GM18873 (cell line): ENCODE data around the gene THOC1.

Source experiments
- ATAC-seq: cut with Tn5 transposase; IDR thresholded peaks from one replicate; pipeline ENCODE4 v1.9.1; 2021; ENCODE audit warnings: mild to moderate bottlenecking, moderate library complexity, moderate number of reproducible peaks; ENCODE audit not compliant: unreplicated experiment, low FRiP score

THOC1 gene

DNA sequence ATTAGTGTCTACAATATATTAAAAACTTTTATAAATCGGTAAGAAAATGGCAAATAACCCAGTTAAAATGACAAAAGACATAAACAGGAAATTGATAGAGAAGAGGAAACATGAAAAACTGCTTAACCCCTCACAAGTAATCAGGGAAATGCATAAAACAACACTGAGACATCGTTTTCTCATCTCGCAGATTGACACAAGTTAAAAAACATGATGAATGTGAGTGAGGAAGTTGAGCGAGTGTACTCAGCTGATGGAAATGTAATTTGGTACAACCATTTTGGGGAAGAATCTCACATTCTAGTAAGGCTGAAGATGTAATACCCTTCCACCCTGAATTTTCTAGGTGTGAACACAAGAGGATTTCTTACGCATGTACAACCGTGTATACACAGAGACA lies 18.0 kb upstream of the THOC1 start:
- ATAC-seq = no peak

DNA sequence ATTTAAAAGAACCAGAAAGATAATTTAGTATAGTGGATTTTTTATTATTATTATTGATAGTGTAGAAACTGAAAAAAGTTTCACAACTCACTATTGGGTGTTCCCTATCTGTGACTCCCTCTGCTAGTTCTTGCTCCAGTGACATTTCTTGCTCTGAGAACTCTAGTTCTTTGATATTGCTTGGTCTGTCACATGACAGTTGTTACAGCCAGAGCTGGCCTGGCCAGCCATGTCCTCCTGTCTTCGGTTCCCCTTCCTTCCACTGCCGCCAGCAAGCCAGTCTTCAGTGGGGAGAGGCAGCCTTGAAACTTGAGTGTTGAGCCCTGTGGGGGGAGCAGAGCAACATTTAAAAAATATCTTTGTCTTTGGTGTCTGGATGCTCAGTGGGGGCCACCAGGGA lies 7.6 kb upstream of the THOC1 start:
- no peak for ATAC-seq

DNA sequence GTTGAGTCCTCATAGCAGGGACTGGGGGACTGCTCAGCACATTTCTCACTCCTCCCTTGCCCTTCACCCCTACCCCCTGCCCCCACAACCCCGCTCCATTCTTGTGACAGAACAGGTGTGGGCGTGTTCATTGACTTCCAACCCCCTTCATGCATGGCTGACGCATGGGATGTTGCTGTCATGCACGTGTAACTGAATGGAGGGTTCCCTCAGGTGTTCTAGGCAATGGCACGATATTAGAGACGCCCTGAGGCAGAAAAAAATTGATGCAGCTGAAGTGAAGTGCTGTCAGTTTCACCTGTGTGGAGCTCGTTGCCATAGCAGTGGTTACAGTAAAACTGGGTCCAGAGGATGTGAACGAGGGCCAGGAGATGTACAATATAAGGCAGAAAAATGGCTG lies 6.5 kb upstream of the THOC1 start:
- no peak for ATAC-seq

DNA sequence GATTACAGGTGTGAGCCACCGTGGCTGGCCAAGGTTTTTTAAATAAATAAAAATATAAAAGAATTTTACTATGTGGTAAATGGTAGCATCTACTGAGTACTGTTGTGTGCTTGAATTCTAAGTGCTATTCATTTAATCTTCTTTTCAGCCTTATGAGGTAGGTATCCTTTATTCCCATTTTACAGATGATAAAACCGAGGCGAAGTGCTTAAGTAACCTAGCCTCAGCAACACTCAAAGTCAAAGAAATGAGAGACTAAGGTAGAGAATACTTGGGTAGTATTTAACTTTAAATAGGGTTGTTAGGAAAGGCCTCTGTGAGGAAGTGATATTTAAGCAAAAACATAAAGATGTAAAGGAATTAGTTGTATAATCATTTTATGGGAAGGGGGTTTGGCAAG lies 5.7 kb upstream of the THOC1 start:
- ATAC-seq = no peak

DNA sequence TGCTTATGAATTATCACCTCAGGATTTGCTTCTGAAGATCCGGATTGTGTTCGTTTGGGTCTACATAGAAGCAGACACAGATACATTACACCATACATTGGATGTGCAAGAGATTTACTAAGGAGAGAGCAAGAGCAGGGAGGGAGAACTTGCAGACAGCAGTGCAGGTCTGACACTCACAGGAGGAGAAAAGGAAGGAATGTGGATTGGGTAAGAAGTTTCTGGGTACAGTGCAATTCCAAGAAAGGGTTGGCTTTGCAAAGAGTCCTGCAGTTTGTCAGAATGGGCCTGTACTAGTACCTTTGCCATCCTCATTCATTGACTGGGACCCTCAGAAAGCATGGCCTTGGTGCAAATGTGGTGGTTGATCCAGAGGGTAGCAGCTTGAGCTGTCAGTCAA lies 4.8 kb upstream of the THOC1 start:
- no peak for ATAC-seq

DNA sequence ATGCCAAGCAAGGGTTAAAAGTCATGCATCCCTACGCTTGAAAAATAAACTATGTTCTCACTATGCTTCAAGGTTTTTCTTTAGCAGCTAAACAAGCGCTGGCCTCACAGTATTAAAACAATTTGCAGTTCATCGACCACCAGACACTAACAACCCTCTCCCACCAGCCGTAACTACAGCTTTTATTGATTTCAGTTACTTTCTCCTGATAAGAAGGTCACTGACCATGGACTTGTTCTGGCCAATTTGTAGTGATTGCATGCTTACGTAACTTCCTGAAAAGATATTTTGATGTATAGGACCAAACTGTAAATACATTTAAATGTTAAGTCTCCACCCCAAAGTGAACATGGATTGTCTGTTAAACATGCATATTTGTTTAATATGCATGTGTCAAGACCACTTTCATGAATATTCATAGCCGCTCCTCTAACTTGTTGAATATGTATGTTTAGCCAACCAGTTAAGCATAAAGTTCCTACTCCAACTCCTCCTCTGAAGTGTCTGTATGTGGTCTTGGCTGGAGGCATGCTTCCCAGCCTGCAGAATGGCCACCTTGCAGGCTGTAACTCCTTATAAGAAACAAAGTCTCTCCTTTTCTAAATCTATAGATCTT lies 1.7 kb upstream of the THOC1 start:
- ATAC-seq = no peak

DNA sequence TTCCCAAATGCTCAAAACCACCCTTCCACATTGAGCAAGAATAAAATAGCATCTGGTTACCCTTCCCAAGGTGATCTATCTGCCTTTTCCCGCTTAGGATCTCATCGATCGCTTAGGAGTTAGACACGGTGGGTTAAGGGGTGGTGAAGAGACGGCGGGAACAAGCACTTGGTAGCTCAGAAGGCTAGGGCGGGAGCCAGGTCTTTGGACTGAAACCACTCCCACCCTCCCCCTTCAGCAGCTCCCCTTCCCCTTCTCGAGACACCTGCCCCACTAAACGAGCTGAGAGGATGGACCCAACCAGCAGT lies 513 bp downstream of the THOC1 start:
- peak; percentile 5 for ATAC-seq

DNA sequence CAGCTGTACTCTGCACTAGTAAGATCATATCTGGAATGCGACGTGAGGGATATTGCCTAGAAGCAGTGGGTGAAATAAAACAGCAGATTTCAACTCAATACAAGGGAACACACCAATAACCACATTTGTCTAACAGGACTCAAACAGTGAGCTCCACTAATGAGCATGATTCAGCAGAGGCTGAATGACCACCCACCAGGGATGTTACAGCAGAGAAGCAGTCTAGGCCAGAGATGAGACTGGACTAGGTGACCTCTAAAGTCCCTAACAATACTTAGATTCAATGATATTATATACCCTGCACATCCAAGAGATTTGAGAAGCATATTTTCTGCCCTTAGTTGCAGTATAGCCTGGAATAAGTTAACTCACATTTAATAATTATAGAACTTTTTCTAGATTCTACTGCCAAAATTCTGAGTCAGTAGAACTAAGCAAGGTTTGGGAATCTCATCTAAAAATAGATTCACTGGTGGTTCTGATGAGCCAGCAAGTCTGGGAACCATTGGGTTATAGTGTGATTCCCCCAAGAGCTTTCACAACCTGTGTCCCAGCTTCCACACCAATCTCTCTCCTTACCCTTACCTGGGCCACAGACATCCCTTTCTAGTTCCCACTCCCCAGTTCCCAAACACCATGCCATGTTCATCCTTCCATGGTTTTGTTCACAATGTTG lies 6.3 kb downstream of the THOC1 start:
- no peak for ATAC-seq

DNA sequence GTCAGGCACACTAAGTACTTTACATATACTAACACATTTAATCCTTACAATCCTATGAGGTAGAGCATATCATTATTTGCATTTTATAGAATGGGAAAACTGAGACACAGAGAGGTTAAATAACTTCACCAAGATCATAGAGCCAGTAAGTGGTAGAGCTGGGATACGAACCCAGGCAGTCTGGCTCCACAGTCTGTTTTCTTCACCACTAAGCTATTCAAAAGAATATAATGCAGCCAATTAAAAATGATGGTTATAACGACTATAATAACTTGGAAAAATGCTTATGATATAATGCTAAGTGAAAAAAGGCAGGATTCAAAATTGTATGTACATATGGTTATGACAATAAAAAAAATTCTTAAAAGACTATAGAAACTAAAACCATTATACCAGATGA lies 7.3 kb downstream of the THOC1 start:
- no peak for ATAC-seq

DNA sequence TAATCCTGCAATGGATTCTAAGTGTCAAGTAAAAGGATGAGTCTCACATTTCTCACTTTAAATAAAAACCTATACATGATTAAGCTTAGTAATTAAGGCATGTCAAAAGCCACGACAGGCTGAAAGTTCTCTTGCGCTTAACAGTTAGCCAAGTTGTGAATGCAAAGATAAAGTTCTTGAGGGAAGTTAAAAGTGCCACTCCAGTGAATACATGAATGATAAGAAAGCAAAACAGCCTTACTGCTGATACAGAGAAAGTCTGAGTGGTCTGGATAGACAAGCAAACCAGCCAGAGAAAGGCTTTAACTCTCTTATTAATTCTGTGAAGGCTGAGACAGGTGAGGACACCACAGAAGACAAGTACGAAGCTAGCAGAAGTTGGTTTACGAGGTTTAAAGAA lies 12.7 kb downstream of the THOC1 start:
- ATAC-seq = no peak

DNA sequence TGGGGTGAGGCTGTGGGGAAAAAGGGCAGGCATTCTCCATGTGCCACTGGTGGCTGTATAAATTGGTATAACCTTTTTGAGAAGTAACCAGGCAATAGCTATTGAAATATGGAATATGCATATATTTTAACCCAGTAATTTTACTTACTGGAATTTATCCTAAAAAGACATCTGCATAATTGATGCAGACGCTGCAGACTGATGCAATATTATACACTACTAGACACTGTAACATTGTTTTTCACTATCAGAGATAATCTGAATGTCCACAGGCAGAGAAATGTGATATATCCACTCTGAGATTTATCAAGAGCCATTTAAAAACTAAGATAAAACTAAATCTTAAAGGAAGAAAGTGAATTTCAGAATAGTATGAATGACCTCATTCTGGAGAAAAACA lies 14.7 kb downstream of the THOC1 start:
- no peak for ATAC-seq

DNA sequence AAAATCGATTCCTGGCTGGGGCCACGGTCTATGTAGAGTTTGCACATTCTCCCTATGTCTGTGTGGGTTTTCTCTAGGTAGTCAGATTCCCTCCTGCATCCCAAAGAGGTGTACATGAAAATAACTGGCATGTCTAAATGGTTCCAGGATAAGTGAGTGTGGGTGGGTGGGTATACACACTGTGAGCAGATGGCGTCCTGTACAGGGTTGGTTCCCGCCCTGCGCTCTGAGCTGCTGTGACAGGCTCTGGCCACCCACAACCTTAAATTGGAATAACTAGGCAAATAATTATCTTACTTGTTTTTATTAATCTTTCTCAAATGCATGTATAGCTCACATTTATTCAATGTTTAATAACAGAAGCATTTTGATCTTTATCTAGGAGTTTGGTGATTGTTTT lies 16.3 kb downstream of the THOC1 start:
- no peak for ATAC-seq

DNA sequence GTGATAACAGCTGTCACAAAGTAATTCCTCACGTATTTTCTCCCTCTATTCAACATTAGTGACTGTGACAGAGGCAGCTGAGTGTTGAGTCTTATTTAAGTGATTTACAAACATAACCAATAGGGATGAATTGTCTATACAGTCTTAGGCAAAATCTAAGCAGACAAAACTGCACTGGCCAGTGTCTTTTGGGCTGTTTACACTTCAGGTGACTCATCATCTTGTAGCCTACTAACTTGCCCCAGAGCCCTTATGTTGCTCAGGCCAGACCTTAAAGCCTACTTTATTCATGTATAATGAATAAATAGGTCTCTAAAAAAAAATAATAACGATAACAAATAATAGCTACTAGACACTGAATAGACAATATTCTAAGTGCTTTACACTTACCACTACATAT lies 17.2 kb downstream of the THOC1 start:
- no peak for ATAC-seq

DNA sequence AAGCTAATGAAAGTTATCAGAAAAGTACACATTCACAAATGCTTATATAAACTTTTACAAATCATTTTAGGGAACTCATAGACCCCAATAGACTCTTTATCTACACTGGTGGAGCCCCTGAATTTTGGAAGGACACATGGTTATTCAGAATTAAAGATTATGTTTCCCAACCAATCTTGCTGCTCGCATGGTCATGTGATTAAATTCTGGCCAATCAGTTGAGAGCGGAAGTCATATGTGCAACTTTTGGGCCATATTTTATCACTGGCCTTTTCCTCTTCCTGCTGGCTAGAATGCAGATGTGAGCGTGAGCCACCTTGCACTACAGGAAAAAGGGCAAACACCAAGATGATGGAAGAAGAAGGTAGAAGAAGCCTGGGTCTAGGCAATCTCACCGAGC lies 19.8 kb downstream of the THOC1 start:
- no peak for ATAC-seq

DNA sequence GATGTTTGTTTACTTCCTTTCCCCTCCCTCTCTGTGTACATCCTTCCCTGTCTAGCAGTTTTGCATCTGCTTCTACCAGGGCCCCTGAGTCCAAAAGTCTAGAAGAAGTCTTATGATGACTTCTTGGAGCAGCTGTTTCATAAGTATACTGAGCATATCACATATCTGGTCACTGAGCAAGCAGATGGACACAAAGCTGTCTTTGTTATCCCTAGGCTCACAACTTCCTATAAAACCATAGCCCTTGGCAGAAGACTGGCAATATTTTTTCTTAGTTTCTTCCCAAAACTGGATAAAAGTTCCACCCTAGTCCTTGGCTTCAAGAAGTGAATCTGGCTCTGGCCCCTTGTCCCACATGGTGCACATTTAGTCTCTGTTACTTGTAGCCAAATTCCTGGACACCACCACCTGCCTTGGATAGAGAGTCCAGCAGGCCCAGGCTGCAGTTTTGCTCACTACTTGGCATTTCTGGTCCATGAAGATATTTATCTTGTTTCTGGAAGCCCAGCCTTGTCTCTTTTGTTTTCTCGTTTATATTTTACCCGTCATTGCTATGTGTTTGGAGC lies 22.5 kb downstream of the THOC1 start:
- no peak for ATAC-seq

DNA sequence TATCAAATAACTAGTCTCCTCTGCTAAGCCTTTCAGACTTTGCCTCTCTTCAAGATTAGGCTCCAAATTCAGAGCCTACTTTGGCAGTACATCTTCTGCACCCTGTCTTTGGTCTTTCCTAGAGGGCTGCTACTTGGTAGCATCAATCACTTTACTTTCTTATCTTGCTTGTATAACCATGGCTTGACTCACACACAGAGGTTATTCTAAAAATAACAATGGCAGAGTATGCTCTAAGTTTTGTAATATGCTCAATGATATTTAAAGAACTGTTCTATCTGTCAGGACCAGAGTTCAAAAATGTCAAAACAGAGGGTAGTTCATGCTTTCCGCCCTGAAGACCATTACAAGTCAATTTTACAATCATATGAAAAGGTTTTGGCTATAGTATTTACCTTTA lies 27.7 kb downstream of the THOC1 start:
- no peak for ATAC-seq

DNA sequence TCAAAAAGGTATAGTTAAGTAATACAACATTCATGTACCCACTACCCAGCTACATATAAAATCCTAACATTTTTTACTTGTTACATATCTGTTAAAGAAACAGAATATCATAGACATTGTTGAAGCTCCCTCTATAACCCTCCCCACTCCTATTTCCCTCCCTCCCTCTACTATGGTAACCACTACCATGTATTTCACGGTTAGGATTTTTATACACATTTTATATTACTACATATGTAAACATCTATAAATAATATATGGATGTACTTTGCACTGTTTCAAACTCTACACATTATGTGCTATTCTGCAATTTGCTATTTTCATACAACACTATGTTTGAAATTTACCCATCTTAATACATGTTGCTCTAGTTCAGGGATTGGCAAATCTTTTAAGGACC lies 36.3 kb downstream of the THOC1 start:
- no peak for ATAC-seq

DNA sequence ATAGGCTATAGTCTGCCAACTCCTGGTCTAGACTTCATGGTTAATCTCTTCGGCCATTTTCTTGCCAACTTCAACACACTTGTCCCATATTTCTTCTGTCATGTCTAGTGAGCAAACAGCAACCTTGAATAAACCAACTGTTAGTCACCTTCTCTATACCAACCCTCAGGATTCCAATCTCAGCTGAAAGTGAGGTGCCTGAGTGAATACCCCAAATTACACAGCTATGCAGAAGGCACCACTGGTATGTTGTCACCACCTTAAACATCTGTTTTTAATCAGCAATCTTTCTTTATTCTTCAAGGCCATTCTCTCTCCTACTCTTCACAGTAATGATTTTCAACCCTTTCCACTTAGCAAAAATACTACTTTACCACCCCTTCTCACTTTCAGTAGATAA lies 39.3 kb downstream of the THOC1 start:
- ATAC-seq = no peak

DNA sequence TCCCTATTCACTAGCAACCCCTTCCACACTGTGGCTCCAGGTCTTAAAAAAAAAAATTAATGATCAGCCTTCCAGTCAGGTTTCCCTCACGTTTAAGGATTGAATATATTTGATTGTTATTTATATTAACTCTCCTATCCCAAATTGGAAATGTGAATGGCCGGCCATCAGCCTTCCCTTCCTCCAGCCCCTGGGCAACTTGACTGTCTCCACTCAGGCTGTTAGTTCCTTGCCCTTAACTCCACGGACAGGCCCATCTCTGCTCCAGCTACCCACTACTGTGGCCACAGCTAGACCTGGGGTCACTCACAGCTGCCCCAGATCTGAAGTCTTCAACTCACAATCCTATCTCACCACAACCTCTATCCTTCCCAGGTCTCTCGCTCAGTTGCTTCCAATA lies 39.9 kb downstream of the THOC1 start:
- no peak for ATAC-seq

DNA sequence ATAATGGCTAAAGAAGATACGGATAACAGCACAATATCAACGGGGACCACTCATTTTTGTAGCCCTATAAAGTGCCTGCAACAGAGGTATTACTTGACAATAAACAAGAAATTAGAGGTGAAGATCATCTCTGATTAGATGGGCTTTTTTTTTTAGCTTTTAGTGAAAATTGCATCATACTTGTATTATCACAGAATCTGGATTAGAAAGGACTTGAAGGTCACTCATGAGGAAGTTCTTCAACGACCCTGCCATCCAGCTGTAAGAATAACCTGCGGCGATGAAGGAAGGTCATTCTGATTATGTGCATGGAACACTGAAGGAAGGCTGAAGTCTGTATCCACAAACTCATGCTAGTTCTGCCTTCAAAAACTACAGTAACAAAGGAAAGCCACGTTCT lies 40.5 kb downstream of the THOC1 start:
- ATAC-seq = no peak

DNA sequence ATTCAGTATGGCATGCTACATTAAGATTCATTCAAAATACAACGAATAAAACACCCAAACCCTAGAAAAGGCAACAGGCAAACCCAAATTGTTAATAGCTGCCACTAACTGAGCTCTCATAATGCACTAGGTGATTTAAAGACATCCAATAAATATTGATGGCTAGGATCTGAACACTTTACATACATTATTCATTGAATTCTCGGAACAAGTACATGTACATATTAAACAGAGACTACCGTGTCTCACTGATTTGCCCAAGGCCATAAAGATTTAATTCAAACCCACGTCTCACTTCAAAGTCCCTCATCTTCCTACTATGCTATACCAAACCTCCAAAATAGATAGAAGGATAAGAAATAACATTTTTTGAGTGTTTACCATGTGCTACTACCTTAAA lies 42.1 kb downstream of the THOC1 start:
- ATAC-seq = no peak

DNA sequence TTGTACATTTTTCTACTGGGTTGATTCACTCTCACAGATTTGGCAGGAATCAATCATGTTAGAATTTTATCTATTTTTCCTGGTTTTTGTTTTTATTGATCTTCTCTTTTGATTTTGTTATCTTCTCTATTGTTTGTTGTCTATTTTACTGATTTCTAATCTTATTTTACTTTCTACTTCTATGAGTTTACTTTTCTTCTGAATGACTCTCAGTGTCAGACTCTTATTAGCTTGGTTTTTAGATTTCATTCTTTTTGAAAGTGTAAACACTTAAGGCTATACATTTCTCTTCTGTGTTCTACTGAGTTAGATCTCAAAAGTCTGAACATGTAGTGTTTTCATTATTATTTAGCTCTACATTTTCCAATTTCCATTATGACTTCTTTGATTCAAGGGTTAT lies 47.1 kb downstream of the THOC1 start:
- no peak for ATAC-seq
